GM12872 (cell line): ENCODE results near the gene PCCA.

Experiments
- TF ChIP-seq, protein P1 (sequence below): IDR thresholded peaks from 3 replicates; pipeline ENCODE4 v1.5.1; 2011; ENCODE audit warnings: low read depth, mild to moderate bottlenecking, low read length, moderate library complexity; ENCODE audit not compliant: insufficient read depth

Gene PCCA

DNA sequence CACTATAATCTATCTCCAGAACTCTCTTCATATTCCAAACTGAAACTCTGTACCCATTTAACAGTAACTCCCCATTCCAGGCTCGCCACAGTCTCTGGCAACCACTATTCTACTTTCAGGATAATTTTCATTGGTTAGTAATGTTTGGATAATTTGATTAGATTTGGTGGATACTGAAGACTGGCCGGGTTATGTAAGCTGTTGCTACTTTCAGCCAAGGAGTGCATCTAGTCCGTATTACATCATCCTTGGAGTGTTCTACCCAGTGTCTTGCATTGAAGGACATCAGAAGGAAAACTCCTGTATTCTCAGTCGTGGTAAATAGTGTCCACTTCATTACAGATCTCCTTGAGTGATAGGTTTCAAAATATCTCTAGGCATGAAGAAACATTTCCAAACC, 60.5 kb downstream of the PCCA start:
- TF ChIP-seq, protein P1, sequence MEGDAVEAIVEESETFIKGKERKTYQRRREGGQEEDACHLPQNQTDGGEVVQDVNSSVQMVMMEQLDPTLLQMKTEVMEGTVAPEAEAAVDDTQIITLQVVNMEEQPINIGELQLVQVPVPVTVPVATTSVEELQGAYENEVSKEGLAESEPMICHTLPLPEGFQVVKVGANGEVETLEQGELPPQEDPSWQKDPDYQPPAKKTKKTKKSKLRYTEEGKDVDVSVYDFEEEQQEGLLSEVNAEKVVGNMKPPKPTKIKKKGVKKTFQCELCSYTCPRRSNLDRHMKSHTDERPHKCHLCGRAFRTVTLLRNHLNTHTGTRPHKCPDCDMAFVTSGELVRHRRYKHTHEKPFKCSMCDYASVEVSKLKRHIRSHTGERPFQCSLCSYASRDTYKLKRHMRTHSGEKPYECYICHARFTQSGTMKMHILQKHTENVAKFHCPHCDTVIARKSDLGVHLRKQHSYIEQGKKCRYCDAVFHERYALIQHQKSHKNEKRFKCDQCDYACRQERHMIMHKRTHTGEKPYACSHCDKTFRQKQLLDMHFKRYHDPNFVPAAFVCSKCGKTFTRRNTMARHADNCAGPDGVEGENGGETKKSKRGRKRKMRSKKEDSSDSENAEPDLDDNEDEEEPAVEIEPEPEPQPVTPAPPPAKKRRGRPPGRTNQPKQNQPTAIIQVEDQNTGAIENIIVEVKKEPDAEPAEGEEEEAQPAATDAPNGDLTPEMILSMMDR: no peak

DNA sequence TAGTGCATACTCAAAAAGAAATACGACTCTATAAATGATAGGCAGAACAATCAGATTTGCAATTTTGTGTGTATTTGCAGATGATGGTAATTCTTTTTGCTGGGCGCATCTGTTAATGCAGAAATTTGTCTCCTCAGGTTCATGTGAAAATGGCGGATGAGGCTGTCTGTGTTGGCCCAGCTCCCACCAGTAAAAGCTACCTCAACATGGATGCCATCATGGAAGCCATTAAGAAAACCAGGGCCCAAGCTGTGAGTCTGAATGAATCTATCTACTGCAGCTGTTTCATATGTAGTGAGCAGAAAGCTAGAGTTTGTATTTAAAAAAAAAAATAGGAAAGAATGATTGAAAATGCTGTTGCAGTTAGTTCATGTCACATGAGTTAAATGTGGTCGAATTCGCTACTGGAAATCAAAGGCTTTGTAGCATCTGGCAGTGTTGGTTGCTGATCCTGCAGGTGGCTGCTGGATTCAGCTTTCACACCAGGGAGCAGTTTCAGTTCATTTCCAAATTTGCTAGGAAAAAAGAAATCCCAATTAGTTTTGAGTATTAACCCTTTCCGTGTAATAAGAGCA, 66.0 kb downstream of the PCCA start:
- TF ChIP-seq, protein P1: no peak

DNA sequence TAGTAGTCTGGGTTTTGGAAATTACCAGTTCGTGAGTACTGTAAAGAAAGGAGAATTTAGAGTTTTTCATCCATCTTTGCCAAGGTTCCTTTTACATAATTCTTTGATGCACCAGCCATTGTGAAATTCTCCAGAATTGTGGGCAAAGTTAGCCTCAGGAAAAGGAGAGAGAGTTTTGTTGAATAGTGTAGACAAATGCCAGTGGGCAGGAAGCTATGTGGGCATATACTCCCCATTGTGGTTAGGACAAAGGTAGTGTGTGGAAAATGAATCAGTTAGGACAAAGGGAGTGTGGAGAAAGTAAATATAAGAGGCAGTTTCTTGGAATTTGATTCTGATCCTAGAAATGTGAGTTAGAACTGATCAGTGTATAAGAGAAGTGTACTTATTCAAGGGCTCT, 67.9 kb downstream of the PCCA start:
- TF ChIP-seq, protein P1: no peak

DNA sequence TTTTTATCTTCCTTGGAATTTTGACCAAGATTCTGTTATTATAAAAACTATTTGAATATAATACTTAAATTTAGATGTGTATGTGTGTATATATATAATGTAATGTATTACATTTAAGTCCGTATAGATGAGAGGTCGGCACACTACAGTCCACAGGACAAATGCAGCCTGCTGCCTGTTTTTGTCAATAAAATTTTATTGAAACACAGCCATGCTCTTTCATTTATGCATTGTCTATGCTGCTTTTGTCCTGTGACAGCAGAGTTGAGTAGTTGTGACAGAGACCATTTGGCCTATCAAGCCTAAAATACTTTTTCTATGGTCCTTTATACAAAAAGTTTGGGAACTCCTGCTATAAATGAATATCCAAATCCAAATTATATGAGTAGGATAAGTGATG, 69.7 kb downstream of the PCCA start:
- TF ChIP-seq, protein P1: no peak

DNA sequence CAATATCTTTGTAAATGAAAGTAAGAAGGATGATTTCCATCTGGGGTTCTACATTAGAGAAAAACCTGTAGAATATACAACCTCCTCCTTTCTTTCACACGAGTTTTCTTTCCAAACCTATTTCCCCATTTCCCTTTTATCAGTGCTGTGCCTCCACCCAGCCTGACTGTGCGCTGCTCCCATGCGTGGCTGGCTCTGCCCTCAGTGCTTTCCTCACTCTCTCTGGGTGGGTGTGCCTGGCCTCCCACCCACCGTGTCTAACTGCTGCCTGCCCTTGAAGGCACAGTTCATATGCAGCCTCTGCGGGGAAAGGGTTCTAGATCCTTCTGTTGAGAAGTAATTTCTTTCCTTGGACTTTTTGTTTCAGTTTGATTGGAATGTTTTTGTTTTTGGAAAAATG, 70.7 kb downstream of the PCCA start:
- TF ChIP-seq, protein P1: no peak

DNA sequence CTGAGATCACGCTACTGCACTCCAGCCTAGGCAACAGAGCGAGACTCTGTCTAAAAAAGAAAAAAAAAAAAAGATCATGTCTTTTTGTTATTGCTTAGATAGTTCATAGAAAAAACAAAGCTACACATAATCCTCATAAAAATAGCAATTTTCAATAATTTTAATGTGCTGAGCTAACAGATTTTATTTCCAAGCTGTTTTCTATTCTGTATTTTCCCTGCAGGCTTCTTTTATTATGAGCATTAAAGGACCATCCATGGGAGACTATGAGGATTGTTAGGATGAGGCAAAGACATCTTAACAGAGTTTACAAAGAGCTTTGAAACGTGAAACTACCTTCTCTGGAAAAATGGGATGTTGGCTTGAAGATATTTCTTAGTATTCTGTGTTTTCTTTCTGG, 71.6 kb downstream of the PCCA start:
- TF ChIP-seq, protein P1: no peak

DNA sequence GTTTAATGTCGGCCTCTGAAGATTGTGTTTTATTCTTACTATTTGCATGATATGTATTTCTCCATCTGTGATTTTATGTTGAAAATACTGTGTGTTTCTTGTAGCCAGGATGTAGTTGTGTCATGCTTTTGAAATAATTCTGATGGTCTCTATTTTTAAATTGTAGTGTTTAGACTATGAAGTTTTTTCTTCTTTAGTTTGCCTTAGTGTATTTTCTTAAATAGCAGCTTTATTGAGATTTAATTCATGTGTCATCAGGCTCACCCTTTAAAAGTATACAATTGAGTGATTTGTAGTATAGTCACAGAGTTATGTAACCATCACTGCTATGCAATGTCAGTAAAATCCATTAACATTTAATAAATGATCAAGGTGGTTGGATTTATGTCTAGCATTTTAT, 74.5 kb downstream of the PCCA start:
- TF ChIP-seq, protein P1: no peak

DNA sequence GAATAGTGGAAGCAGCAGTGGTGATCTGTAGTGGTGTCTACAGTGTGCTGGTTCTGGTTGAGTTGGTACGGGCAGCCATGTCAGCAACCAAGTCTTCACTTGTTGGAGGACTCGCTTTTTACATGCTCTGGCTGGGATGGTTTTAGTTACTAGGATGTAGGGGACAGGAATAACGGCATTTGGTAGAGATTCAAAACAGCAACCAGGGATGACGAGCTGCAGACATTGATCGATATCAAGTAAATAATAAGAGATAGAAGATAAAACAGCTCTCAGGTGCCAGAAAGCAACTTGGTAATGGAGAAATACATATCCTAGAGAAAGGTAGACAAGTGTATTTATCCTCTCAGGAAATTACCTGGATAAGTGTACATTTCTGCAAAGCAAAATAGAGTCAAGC, 84.3 kb downstream of the PCCA start:
- TF ChIP-seq, protein P1: no peak
